Measurements from ENCODE around the gene RAB11FIP2.
A peak's percentile ranks its signal among the peaks of the same experiment; 100 is the strongest.
"Not testable (repeated sequence)": the region's sequence is repeated elsewhere in the genome, so short reads cannot be mapped to it uniquely, and the experiment has no call there.

The RAB11FIP2 gene

GRCh38 chr10:118046395-118047156, at the start of gene RAB11FIP2:
Gene RAB11FIP2, minus strand, starts transcription at chr10:118046941. Its CDS starts 778 bp downstream, at chr10:118046163.
- DNase-seq (ENCODE audit: low spot score), result peak; percentile 82

GRCh38 chr10:118096022-118096421, 49.3 kb upstream of the RAB11FIP2 start:
- DNase-seq (ENCODE audit: low spot score), result no peak

- DNase-seq (ENCODE audit: low spot score), result no peak
Observed at GRCh38 chr10:118092209-118092608, 45.5 kb upstream of the RAB11FIP2 start.

GRCh38 chr10:118080817-118081216, 34.1 kb upstream of the RAB11FIP2 start:
- no peak for DNase-seq (ENCODE audit: low spot score)

- DNase-seq (ENCODE audit: low spot score), result no peak
Observed at GRCh38 chr10:118076705-118077104, 30.0 kb upstream of the RAB11FIP2 start.

GRCh38 chr10:118072840-118073239, 26.1 kb upstream of the RAB11FIP2 start:
- DNase-seq (ENCODE audit: low spot score), result no peak

GRCh38 chr10:118067389-118067788, 20.6 kb upstream of the RAB11FIP2 start:
- DNase-seq (ENCODE audit: low spot score), result not testable (repeated sequence)

- DNase-seq (ENCODE audit: low spot score), result peak; percentile 8
Observed at GRCh38 chr10:118062798-118063238, 16.1 kb upstream of the RAB11FIP2 start.

- no peak for DNase-seq (ENCODE audit: low spot score)
Observed at GRCh38 chr10:118058371-118058770, 11.6 kb upstream of the RAB11FIP2 start.

- DNase-seq (ENCODE audit: low spot score), result no peak
Observed at GRCh38 chr10:118057361-118057760, 10.6 kb upstream of the RAB11FIP2 start.

GRCh38 chr10:118054383-118054782, 7.6 kb upstream of the RAB11FIP2 start:
- no peak for DNase-seq (ENCODE audit: low spot score)

- no peak for DNase-seq (ENCODE audit: low spot score)
Observed at GRCh38 chr10:118052816-118053215, 6.1 kb upstream of the RAB11FIP2 start.

- DNase-seq (ENCODE audit: low spot score), result no peak
Observed at GRCh38 chr10:118047880-118048279, 1.1 kb upstream of the RAB11FIP2 start.

- peak; percentile 12 for DNase-seq (ENCODE audit: low spot score)
Observed at GRCh38 chr10:118047157-118047719, 497 bp upstream of the RAB11FIP2 start.

GRCh38 chr10:118045837-118046394, 825 bp downstream of the RAB11FIP2 start:
- no peak for DNase-seq (ENCODE audit: low spot score)

- no peak for DNase-seq (ENCODE audit: low spot score)
Observed at GRCh38 chr10:118045158-118045836, 1.4 kb downstream of the RAB11FIP2 start.

- no peak for DNase-seq (ENCODE audit: low spot score)
Observed at GRCh38 chr10:118042827-118043242, 3.9 kb downstream of the RAB11FIP2 start.

- no peak for DNase-seq (ENCODE audit: low spot score)
Observed at GRCh38 chr10:118042336-118042735, 4.4 kb downstream of the RAB11FIP2 start.

GRCh38 chr10:118041316-118041715, 5.4 kb downstream of the RAB11FIP2 start:
- DNase-seq (ENCODE audit: low spot score), result no peak

- no peak for DNase-seq (ENCODE audit: low spot score)
Observed at GRCh38 chr10:118036281-118036875, 10.4 kb downstream of the RAB11FIP2 start.

- DNase-seq (ENCODE audit: low spot score), result no peak
Observed at GRCh38 chr10:118035354-118036005, 11.3 kb downstream of the RAB11FIP2 start.

- no peak for DNase-seq (ENCODE audit: low spot score)
Observed at GRCh38 chr10:118034791-118035261, 11.9 kb downstream of the RAB11FIP2 start.
